ENCODE data around the gene ERMAP.

Gene ERMAP

GRCh38 chr1:42880384-42880783 lies 63.5 kb downstream of the ERMAP start:
- no peak for DNase-seq

GRCh38 chr1:42886046-42886739 lies 69.3 kb downstream of the ERMAP start:
- no peak for DNase-seq

GRCh38 chr1:42886800-42887199 lies 69.9 kb downstream of the ERMAP start:
- DNase-seq = no peak

- no peak for DNase-seq
Measured at GRCh38 chr1:42887366-42887765, 70.4 kb downstream of the ERMAP start.

- DNase-seq = no peak
Measured at GRCh38 chr1:42888013-42888633, 71.2 kb downstream of the ERMAP start.

- DNase-seq = no peak
Measured at GRCh38 chr1:42889264-42889663, 72.3 kb downstream of the ERMAP start.

GRCh38 chr1:42891465-42892138 lies 74.7 kb downstream of the ERMAP start:
- DNase-seq = no peak

All from NCI-H446 treated with DMSO at 0.1 percent for 48 hours (cell line).